Adrenal gland (tissue), 12 donors: ENCODE results near the gene WWOX. TPM values are rescaled to one million over a fixed set of nuclear protein-coding genes. Genes with fewer than 3 reads are reported as not detected.

Experiments used
- DNase-seq, 7 donors: peaks; one replicate each; pipeline ENCODE4 v3.0.0-alpha.2; 2019 to 2020
- H3K27ac ChIP-seq, 5 donors: fragments of 200-600 bp; sonication (generic) in 4 of 5; 1 replicate in 3 of 5; 2 replicates in 2 of 5; pipeline versions ENCODE4 v1.5.1 to v1.8.0; 2016 to 2020; ENCODE audit warnings: mild to moderate bottlenecking in 1 of 5
- H3K27me3 ChIP-seq: fragments of 200-600 bp; 2 replicates; pipeline ENCODE4 v1.8.0; 2021
- H3K36me3 ChIP-seq, 2 donors: fragments of 200-600 bp; replicated peaks in 1 of 2; 1 replicate in 1 of 2; 2 replicates in 1 of 2; pipeline versions ENCODE4 v1.5.1 to v1.8.0; 2018 to 2022
- H3K4me1 ChIP-seq, 2 donors: fragments of 200-600 bp; replicated peaks in 1 of 2; 1 replicate in 1 of 2; 2 replicates in 1 of 2; pipeline versions ENCODE4 v1.5.1 to v1.8.0; 2018 to 2021
- H3K4me3 ChIP-seq, 4 donors: fragments of 200-600 bp; sonication (generic) in 3 of 4; one replicate each; pipeline ENCODE4 v1.5.1; 2016 to 2018
- H3K9me3 ChIP-seq, 3 donors: fragments of 200-600 bp; sonication (generic) in 1 of 3; replicated peaks in 1 of 3; 1 replicate in 2 of 3; 2 replicates in 1 of 3; pipeline versions ENCODE4 v1.5.1 to v1.8.0; 2016 to 2021
- CTCF ChIP-seq, 6 experiments: fragments of 450-650 bp in 4 of 6; fragments of 200-600 bp in 2 of 6; sonication (generic) in 1 of 6; IDR thresholded peaks; 1 replicate in 5 of 6; 2 replicates in 1 of 6; pipeline versions ENCODE4 v1.5.1 to v1.8.0; 2016 to 2021; ENCODE audit warnings: antibody characterized with exemption in 6 of 6, mild to moderate bottlenecking in 2 of 6, moderate library complexity in 1 of 6
- POLR2A ChIP-seq, 2 donors: fragments of 450-650 bp; IDR thresholded peaks; one replicate each; pipeline ENCODE4 v1.6.1; 2017; ENCODE audit warnings: antibody characterized with exemption in 2 of 2, mild to moderate bottlenecking in 2 of 2, moderate library complexity in 1 of 2
- WGBS, 4 donors: extraction: QIAGEN DNeasy Blood & Tissue Kit in 2 of 4; methylation state at CpG; one replicate each; pipeline versions ENCODE4 v1.1.5 to v1.1.7; 2013 to 2017; 5-methylcytosine and 5-hydroxymethylcytosine counted together
- intact Hi-C, 2 donors: fragments of 100-400 bp; cut with DNase I; formaldehyde crosslinking; loops; one replicate each; pipeline versions ENCODE4 v1.14.1 to v1.15.0; 2022 to 2023
- polyA plus RNA-seq, 3 donors: library from polyadenylated mRNA; stranded (reverse); fragments of 200-250 nt in 2 of 3; fragments of 350-450 nt in 1 of 3; fragmentation: Illumina TruSeq in 1 of 3; extraction: RNeasy Lipid Tissue Mini Kit (QIAGEN cat#74804) in 1 of 3; gene quantifications; one replicate each; pipeline ENCODE4 v1.2.3, GENCODE V29; 2013 to 2014
- total RNA-seq, 9 donors: library from RNA; depleted of rRNA in 4 of 9; stranded (reverse); fragments of >200 nt in 4 of 9; fragments of 120-200 nt in 1 of 9; fragmentation: NEBNext Ultra II Directional in 1 of 9; extraction: Animal tissue kit (Norgen Biotek cat#: 25700) in 1 of 9; gene quantifications; one replicate each; pipeline versions ENCODE4 v1.1.0 to v1.2.4, GENCODE V29; 2013 to 2023
- donor health status: healthy with polysubstance abuse.
- donor health status: Bipolar disorder and iron deficiency.
- donor health status: DM: yes; HTN: yes; CAD: no.
- donor health status: DM: no; HTN: no; CAD: no.
- donor health status: DM: no; HTN: no; CAD: no.
- donor health status: DM: yes; HTN: yes; CAD: no.

The WWOX gene
- total and polyA plus RNA-seq, 12 donors, result 11.8 to 74.6 (median 20.5) TPM

- no peaks in the 10 kb centered on the region for H3K9me3 ChIP-seq
- H3K27me3 ChIP-seq, result no peaks in the 10 kb centered on the region
- WGBS, 4 donors, result 85 to 94% (median 88%) methylated on average over 4 of the region's 4 CpGs
- no peaks in the 10 kb centered on the region for H3K4me1 ChIP-seq
- H3K4me3 ChIP-seq, result no peak overlapping the region
- no peak for DNase-seq
- H3K36me3 ChIP-seq, result no peaks in the 10 kb centered on the region
- intact Hi-C loops, result no loop called here
- TF ChIP-seq CTCF (IDR thresholded peaks at IDR 0.05) (no peak), POLR2A (IDR thresholded peaks at IDR 0.05) (no peak)
- H3K27ac ChIP-seq, result no peak overlapping the region
Observed at GRCh38 chr16:78286065-78286464, 186.6 kb downstream of the WWOX start.

- Histone ChIP-seq H3K27me3 (no peaks in the 10 kb centered on the region), H3K9me3 (no peaks in the 10 kb centered on the region), H3K4me3 (no peak overlapping the region), H3K4me1 (no peaks in the 10 kb centered on the region), H3K36me3 (no peaks in the 10 kb centered on the region), H3K27ac (no peak overlapping the region)
- 89 to 94% (median 93%) methylated on average over 9 of the region's 9 CpGs for WGBS, 4 donors
- TF ChIP-seq CTCF (IDR thresholded peaks at IDR 0.05), result no peak
- TF ChIP-seq POLR2A (IDR thresholded peaks at IDR 0.05), result no peak
- no peak for DNase-seq
- intact Hi-C loops, result no loop called here
Observed at GRCh38 chr16:78288888-78289287, 189.4 kb downstream of the WWOX start.

GRCh38 chr16:78289373-78289772, 189.9 kb downstream of the WWOX start:
- WGBS, 4 donors, result 89 to 100% (median 95%) methylated on average over 3 of the region's 3 CpGs

GRCh38 chr16:78289844-78290277, 190.4 kb downstream of the WWOX start:
- no peaks in the 10 kb centered on the region for H3K27me3 ChIP-seq
- no peak for DNase-seq
- no peaks in the 10 kb centered on the region for H3K9me3 ChIP-seq
- intact Hi-C loops, result no loop called here
- H3K4me1 ChIP-seq, result no peaks in the 10 kb centered on the region
- no peaks in the 10 kb centered on the region for H3K36me3 ChIP-seq
- H3K4me3 ChIP-seq, result no peak overlapping the region
- no peak for TF ChIP-seq POLR2A (IDR thresholded peaks at IDR 0.05)
- TF ChIP-seq CTCF (IDR thresholded peaks at IDR 0.05), result no peak
- no peak overlapping the region for H3K27ac ChIP-seq
- WGBS, 4 donors, result 80 to 85% (median 83%) methylated on average over 7 of the region's 7 CpGs

More at GRCh38 chr16:78289373-78289772, 189.9 kb downstream of the WWOX start:
- no peaks in the 10 kb centered on the region for H3K4me1 ChIP-seq
- intact Hi-C loops, result no loop called here
- no peaks in the 10 kb centered on the region for H3K36me3 ChIP-seq
- no peak for DNase-seq
- no peak overlapping the region for H3K4me3 ChIP-seq
- H3K9me3 ChIP-seq, result no peaks in the 10 kb centered on the region
- no peak for TF ChIP-seq POLR2A (IDR thresholded peaks at IDR 0.05)
- no peak for TF ChIP-seq CTCF (IDR thresholded peaks at IDR 0.05)
- no peak overlapping the region for H3K27ac ChIP-seq
- H3K27me3 ChIP-seq, result no peaks in the 10 kb centered on the region
